Measurements from ENCODE around the gene NUP43.
"Not testable (repeated sequence)": the region's sequence is repeated elsewhere in the genome, so short reads cannot be mapped to it uniquely, and the experiment has no call there.

The NUP43 gene

GRCh38 chr6:149746147-149746946 is at the start of gene NUP43:
TSS of gene NUP43 (minus strand) at chr6:149746529. CDS start at chr6:149746495, 34 bp downstream.
- DNase-seq: peak; percentile 88

DNA sequence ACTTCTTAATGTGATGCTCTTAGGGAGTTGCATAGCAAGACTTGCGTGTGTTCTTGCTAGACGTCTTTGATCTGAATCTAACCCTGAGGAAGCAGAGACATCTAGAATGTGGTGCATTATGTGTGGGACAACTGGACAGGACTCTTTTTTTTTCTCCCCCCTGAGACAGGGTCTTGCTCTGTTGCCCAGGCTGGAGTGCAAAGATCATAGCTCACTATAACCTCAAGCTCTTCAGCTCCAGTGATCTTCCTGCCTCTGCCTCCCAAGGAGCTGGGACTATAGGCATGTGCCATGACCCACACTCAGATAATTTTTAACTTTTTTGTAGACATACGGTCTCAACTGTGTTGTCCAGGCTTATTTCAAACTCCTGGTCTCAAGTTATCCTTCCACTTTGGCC is 37.2 kb upstream of the NUP43 start:
- DNase-seq: no peak

DNA sequence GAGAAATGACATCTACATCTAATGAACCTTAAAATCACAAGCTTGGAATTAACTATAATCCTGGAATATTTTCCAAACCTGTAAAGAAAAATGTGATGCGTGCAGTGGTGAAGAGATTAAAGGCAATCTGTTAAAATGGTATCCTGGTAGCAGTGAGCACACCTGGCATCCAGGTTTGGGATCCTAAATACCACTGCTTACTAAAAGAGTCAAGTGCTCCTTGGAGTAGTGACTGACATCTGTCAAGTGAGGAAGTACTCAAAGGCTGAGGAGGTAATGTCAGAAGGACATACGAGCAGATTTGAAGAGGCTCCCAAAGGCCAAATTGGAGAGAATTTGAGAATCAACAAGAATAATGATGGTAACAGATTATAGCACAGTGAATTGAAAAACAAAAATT is 36.0 kb upstream of the NUP43 start:
- DNase-seq: no peak

- DNase-seq: no peak
Observed at GRCh38 chr6:149781715-149782114, 35.4 kb upstream of the NUP43 start.

DNA sequence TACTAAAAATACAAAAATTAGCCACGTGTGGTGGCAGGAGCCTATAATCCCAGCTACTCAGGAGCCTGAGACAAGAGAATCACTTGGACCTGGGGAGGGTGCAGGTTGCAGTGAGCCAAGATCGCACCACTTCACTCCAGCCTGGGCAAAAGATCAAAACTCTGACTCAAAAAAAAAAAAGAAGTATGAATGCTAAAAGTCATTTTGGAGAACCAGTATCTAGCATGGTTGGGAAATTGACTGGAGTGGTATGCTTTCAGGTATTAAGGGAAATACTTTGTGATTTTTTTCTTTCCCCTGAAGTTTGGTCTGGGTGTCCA is 33.3 kb upstream of the NUP43 start:
- DNase-seq: no peak

DNA sequence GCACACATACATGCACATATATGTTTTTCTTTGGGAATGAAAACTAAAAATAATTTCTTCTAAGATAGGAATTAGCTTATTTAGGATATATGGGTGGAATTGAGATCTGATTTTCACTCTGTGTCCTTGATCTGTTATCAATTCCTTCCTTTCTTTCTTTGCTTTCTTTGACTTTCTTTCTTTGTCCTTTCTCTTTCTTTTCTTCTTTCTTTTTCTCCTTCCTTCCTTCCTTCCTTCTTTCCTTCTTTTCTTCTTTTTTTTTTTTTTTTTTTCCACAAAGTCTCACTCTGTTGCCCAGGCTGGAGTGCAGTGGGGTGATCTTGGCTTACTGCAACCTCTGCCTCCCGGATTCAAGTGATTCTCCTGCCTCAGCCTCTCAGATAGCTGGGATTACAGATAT is 31.3 kb upstream of the NUP43 start:
- DNase-seq: no peak

DNA sequence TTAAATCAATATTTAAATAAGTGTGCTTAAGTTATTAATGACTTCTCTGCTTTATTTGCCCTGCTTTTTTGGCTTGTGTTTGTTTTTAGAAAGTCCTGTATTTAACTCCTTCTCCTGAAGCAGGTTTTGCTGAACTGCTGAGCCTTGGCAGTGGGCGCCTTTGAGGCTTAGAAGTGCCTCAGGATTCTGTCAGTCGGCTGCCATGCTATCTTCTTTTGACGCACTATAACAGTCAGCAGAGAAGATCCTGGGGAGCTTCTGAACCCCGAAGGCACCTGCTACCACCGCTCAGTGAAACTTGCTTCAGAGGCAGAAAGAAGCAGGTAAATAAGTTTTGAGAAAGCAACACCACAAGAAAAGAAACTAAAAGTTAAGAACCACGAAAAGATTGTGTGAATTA is 25.6 kb upstream of the NUP43 start:
- DNase-seq: no peak

- DNase-seq: no peak
Observed at GRCh38 chr6:149771185-149771584, 24.9 kb upstream of the NUP43 start.

DNA sequence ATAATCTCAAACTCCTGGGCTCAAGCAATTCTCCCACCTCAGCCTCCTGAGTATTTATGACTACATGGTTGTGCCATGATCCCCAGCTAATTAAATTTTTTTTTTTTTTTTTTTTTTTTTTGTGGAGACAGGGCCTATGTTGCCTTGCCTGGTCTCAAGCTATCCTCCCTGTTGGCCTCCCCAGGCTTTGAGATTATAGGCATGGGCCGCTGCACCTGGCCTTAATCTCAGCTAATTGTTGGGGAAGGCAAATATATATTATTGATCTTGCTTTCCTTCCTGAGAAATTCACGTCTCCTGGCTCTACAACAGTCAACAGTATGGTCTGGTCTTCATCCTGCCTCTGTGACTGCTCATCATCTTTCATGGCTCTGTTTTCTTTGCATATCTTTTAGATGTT is 23.3 kb upstream of the NUP43 start:
- no peak for DNase-seq

- no peak for DNase-seq
Observed at GRCh38 chr6:149766156-149766769, 19.9 kb upstream of the NUP43 start.

GRCh38 chr6:149763866-149764265 is 17.5 kb upstream of the NUP43 start:
- no peak for DNase-seq

GRCh38 chr6:149761438-149761837 is 15.1 kb upstream of the NUP43 start:
- no peak for DNase-seq

- no peak for DNase-seq
Observed at GRCh38 chr6:149756261-149756636, 9.9 kb upstream of the NUP43 start.

DNA sequence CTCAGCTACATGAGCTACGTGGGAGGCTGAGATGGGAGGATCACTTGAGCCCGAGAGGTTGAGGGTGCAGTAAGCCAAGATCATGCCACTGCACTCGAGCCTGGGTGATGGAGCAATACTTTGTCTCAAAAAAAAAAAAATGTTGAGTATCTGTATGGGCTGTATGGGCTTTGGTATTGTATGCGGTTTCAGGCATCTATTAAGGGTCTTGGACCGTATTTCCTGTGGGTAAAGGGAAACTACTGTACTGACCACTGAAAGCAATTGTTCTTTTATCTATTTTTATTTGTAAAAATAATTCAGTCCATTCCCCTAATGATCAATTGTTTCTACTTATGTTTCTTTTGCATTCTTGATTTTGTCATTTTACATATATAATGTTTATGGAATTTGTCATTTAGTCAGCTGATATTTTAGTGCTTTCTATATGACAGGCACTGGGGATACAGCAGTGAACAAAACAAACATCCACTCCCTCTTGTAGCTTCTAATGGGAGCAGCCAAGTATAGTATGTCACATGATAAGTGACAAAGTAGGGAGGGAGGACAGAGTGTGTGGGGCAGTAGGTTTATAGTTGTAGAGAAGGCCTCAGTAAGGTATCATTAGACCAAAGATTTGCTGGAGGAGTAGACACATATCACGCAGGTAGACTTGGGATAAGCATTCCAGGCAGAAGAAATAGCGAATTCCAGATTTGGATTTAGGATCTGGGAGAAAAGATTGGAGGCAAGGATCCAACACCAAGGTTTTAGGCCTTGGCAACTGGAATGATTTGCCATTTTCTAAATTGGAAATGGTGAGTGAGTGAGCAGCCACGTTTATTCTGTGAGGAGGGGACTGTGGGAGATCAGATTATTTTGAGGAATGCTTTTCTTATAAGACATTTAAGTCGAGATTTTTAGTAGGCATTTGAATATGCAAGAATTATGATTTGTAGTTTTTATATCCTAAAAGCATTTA is 9.3 kb upstream of the NUP43 start:
- no peak for DNase-seq

DNA sequence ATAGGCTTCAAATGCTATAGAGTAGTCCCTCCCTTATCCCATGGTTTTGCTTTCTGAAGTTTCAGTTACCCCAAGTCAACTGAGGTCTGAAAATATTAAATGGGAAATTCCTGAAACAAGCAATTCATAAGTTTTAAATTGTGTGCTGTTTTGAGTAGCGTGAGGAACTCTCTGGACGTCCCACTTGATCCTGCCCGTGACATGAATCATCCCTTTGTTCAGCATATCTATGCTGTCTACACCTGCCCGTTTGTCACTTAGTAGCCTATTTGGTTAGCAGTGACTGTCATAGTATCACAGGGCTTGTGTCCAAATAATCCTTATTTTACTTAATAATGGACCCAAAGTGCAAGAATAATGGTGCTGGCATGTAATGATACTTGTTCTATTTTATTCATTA is 8.2 kb upstream of the NUP43 start:
- no peak for DNase-seq

GRCh38 chr6:149753374-149753637 is 7.0 kb upstream of the NUP43 start:
- DNase-seq: not testable (repeated sequence)

DNA sequence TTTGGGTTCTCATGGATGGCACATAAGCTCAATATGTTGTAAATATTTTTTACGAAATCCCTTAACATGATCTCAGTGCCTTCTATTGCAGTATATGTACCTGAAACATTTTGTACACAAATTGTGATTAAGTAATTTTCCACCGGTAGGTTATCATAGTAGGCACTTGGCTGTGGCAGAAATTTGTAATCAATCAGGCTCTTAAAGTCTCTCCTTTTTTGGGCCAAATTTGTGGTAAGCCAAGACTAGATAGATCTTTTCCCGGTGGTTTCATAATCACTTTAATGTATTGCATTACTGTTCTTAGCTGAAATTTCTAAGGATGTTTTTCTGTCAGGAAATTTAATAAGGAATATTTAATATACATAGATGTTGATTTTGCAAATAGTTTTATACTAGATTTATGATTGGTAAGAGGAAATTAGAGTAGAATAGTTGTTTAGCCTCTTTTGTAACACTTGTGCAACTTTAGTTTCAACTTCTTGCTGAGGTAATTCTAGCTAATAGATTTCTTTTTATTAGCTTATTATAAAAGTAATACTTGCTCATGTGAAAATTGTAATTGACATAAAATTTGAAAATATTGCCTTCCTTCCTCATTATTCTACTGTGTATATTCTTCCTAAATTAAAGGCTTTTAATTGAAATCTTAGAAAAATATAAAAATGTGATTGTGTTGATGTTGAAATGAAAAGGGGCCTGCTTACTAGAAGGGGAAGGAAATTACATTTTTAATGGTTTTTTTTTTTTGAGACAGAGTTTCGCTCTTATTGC is 6.5 kb upstream of the NUP43 start:
- DNase-seq: no peak

DNA sequence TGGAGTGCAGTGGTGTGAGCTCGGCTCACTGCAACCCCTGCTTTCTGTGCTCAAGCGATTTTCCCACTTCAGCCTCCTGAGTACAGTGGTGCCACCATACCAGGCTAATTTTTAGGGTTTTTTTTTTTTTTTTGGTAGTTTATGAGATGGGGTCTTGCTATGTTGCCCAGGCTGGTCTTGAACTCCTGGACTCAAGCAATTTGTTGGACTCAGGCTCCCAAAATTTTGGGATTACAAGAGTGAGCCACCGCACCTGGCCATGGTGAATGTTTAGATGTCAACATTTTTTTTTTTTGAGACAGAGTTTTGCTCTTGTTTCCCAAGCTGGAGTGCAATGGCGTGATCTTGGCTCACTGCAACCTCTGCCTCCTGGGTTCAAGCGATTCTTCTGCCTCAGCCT is 5.6 kb upstream of the NUP43 start:
- not testable (repeated sequence) for DNase-seq

DNA sequence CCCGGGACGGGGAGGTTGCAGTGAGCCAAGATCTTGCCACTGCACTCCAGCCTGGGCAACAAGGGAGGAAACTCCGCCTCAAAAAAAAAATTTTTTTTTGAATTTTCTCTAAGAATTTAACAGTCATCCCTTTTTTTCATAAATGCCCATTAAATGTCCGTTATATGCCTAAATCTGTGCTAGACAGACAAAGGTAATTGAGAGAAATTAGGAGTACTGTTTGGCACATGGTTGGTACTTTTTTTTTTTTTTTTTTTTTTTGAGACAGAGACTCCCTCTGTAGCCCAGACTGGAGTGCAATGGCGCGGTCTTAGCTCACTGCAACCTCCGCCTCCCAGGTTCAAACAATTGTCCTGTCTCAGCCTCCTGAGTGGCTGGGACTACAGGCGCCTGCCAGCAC is 4.9 kb upstream of the NUP43 start:
- no peak for DNase-seq

DNA sequence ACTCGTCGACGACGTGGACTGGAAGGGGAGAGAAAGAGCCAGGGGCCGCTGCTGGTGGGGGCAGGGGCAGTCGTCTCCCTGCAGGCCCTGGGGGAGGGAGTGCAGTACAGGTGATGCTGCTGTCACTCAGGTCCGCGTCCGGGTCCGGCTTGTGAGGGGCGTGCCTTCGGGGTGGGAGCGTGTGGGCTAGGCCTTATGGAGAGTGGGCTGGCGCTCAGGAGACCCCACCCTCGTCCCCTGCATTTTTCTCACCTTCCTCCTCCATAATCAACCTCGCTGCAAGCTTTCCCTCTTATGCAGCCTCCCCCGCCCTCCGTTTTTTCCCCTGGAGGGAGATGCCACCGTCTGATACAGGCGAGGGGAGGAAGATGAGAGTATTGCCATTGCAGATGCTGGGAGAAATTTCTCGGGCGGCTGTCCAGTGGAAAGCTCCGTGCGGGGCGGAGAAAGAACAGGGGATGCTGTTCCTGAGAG is 3.8 kb upstream of the NUP43 start:
- DNase-seq: peak; percentile 7

GRCh38 chr6:149749594-149750135 is 3.3 kb upstream of the NUP43 start, which contains the start of gene PCMT1:
TSS of gene PCMT1 (plus strand) at chr6:149749741. CDS start at chr6:149749902, 161 bp downstream.
- peak; percentile 66 for DNase-seq

DNA sequence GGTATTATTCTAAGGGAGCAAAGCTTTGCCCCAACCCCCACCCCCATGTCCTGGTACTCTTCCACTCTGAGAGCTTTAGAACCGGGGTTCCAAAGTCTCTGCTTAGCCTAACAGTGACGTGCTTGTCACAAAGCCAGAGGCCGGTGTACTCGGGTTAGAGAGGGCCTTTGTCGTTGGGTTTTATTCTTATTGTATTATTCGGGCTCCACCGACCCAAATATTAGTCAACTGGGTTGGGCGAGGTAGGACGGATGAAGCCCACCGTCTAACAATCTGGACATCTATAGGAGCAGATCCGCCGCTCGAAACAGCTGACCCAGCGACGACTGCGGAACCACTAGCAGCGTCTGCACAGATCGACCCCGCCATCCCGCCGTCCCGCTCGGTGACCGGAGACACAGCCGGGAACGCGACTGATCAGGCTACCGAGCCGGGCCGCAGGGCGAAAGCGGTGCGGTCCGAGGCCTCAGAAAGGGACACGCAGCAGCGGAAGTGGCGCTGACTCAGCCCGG is 2.8 kb upstream of the NUP43 start:
- not testable (repeated sequence) for DNase-seq
